Hematopoietic multipotent progenitor cell treated with erythropoietin and hydrocortisone succinate and interleukin-3 and kit ligand, for 17 days (in vitro differentiated cells): ENCODE results near the gene KIF3C.
"Not testable (repeated sequence)": the region's sequence is repeated elsewhere in the genome, so short reads cannot be mapped to it uniquely, and the experiment has no call there.

ENCODE experiments used
- DNase-seq: peaks from one replicate; pipeline ENCODE4 v3.0.0-alpha.2; 2015; ENCODE audit warnings: low spot score

KIF3C gene

DNA sequence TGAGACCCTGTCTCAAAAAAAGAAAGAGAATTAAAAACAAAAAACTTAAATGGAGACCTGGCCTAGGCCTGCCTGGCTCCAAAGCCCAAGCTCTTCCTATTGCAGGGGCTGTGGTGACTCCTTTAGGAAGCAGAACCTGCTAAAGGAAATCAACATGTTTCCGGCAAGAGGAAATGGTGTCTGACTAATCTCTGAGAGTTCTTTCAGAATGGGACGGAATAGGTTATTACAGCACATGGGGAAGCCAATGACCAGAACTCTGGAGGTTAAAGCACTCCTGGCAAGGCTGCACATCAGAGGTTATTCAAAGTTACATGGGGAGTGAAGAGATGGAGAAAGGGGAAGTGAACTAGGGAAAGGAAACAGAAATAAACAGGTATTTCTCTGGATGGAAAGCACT is 21.4 kb downstream of the KIF3C start:
- DNase-seq, result no peak

DNA sequence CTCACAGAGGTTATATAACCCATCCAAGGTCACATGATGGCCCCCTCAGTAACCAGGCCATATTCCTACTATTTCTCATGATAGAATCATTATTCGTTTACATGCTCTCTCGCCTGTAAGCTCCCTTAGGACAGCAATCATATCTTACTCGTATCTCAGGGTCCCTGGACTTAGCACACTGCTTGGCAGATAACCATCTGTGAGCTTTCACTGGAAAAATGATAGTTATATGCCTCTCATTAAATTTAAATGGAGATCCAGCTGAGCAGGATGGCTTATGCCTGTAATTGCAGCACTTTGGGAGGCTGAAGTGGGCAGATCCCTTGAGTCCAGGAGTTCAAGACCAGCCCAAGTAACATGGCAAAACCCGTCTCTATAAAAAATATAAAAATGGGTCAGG is 21.9 kb downstream of the KIF3C start:
- DNase-seq, result no peak

DNA sequence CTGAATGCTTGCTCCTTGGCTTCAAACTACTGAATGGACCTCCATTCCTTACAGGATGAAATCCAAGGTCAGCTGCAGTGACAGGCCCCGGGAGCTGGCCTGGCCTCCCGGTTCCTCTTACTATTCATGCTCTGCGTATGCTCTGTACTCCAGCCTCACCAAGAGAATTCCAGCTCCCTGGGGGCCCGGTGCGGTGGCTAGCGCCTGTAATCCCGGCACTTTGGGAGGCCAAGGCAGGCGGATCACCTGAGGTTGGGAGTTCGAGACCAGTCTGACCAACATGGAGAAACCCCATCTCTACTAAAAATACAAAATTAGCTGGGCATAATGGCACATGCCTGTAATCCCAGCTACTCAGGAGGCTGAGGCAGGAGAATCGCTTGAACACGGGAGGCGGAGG is 23.7 kb downstream of the KIF3C start:
- DNase-seq, result not testable (repeated sequence)

DNA sequence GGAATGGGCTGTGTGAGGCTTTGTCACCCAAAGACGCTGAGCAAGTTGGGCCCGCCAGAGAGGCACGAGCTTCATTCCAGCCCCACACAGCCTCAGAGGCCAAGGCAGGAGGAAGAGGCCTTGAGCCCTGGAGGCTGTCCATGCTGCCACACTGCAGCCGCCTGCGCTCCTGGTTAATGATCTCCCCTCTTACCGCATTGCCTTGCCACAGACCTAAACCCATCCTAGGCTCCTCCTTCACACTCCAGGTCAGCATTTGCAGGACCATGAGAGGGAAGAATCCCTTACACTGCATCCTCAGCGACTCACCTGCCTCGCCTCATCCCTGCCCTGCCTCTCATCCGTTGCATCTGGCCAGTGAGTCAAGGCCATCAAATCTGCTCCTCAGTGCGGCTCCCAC is 24.6 kb downstream of the KIF3C start:
- DNase-seq, result no peak

DNA sequence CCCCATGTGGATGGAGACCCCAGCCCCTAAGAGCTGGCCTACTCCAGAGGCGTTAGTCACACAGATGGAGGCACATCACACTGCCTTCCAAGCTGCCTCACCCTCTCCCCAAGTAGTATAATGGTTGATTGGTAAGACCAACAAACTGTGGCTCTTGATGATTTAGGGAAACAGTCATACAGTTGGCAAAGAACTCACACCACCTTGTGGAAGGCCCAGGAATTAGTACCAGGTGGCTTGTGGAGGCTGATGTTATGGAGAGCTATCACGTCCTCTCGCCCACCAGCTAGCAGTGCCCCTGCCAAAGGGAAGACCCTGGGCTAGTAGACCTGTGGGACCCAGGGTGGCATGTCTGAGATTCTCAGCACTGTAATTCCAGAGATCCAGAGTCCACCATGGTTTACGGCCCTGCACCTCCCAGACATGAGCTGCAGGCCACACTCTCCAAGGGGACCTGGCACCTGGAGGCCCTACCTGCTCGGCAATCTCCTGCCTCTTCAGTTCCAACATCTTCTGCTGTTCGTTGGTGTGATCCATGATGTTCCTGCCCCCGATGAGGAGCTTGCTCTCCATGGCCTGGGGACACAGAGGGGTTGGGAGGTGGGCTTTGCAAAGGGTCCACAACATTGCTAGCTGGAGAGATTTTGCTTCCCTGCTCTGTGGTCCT is 26.3 kb downstream of the KIF3C start:
- no peak for DNase-seq

DNA sequence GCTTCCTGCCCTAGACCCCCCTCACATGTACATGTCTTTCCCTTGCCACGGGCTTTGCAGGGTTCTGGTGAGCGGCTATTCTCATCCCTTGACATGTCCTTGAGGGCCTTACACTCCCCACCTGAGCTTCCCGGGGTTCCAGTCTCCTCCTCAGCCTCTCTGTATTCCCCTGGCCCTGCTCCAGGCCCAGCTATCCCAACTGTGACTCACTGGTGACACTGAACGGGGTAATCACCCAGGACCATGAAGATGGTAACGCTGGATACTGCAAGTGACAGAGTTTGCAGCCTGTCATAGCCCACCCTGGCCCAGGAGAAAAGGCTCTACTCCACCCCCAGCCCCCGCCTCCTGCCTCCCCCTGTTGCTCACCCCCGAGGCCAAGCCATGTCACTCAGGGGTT is 27.3 kb downstream of the KIF3C start:
- DNase-seq, result no peak

DNA sequence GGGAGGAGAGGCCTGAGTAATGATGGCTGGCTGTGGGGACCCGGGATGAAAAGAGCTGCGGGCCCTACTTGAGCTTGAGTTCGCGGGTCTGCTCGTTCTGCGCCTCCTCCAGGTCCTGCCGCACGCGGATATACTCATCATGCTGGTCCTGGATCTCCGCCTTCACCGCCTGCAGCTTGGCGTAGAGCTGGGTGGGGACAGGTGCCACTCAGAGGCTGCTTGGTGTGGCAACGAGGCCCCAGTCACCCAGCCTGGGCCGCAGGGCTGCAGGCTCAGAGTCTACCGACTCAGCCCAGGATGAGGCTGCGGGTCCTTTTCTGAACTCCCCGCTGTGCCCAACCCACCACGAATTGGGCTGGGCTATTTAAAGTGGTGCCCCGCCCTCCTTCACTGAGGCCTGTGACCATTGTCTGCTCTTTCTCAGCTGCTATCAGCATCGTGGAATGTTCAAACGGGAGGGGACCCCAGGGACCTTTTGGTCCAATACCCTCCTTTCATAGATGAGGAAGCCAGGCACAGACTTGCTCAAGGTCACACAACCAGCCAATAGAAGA is 28.0 kb downstream of the KIF3C start:
- DNase-seq, result no peak

DNA sequence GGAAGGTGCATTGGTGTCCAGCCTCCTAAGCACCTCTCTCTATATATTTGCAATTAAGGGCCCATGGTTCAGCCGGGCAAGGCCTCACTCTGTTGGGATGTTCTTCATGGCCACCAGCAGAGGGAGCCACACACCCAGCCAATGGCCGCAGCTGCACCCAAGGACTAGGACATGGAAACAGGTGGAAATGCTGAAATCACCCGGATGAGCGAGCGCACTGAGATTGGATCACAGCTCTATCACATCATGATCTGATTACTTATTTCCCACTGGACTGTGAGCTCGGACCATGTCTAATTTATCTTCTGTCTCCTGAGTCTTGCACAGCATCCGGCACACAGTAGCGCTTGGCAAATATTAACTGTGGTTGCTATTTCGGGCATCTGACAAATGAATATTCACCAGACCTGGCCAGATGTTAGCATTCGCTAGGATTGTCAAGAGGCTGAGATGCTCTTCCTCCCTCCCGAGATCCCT is 31.2 kb downstream of the KIF3C start:
- DNase-seq, result peak; percentile 80

DNA sequence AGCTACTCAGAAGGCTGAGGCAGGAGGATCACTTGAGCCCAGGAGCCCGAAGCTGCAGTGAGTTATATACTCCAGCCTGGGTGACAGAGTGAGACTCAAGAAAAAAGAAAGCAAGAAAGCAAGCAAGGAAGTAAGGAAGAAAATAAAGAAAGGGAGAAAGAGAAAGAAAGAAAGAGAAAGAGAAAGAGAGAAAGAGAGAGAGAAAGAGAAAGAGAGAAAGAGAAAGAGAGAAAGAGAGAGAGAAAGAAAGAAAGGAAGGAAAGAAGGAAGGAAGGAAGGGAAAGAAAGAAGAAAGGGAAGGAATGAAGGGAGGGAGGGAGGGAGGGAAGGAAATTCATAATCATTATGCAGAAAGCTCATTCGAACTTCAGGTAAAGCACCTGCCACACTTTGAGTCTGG is 33.9 kb downstream of the KIF3C start:
- DNase-seq, result no peak

DNA sequence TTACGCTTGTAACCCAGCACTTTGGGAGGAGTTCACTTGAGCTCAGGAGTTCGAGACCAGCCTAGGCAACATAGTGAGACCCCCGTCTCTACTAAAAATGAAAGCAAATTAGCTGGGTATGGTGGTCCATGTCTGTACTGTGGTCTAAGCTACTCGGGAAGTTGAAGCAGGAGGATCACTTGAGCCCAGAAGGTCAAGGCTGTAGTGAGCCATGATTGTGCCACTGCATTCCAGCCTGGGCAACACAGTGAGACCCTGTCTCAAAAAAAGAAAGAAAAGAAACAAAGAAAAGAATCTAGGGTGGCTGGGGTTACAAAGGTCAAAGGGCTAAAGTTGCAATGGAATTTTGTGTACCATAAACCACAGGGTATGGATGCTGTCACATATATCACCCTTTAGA is 41.3 kb downstream of the KIF3C start:
- DNase-seq, result no peak

DNA sequence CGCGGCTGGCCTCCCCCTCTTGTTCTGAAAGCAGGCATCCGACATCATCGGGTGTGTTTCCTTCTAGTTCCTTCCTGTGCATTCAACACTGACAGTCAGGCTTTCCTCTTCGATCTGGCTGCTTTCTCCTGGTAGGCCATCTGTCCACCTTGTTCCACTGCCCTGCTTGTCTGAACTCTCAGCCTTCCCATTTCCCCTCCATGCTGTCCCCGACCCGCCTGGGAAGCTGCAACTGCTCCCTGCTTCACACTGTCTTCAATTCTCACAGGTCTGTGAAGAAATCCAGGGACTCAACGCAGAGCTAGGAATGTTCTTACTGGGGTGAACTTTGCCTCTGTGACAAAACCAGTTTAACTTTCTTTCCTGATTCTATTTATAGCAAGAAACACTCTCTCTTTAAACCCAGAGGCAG is 43.0 kb downstream of the KIF3C start:
- no peak for DNase-seq

DNA sequence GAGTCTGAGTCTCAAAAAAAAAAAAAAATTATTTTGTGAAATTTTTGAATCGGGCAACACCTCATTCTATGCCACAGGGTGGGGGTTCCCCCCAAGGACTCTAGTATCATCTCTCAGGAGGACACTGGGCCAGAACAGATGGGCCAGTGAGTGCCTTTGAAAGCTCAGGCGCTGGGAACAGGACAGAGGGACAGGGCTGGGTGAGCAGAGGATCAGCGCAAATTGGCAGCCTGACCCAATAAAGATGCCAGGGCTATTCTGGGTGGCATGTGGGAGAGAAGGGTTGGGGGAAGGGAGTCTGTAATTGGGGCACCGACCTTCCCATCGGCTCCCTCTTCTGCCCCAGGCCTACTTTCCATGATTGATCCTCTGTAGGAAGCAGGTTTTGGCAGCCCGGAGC is 44.0 kb downstream of the KIF3C start:
- no peak for DNase-seq

DNA sequence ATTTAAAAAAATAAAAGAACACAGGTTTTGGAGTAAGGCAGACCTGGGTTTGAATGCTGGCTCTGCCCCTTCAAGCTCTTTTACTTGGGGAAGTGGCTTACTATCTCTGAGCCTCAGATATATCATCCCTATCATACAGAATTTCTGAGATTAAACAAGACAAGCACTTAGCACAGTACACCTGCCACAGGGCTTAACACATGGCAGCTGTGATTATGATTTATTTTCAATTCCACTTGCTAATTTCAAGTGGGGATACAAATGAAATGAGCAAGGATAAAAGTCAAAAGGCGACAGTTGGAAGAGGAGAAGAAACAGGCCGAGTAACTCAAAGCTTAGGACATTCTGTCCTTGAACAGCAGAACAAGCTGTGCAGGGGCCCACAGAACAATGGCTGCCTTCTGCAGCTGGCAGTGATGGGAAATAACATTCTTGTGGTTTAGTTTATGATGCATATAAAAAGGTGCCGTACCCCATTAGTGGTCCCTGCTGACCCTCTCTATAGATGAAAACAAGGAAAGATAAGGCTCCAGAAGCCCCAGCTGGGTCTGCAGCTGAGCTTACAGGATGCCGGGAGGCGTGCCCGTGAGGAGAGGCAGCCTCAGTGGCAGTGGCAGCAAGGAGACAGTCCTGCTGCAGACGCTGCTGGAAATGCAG is 45.3 kb downstream of the KIF3C start:
- no peak for DNase-seq

DNA sequence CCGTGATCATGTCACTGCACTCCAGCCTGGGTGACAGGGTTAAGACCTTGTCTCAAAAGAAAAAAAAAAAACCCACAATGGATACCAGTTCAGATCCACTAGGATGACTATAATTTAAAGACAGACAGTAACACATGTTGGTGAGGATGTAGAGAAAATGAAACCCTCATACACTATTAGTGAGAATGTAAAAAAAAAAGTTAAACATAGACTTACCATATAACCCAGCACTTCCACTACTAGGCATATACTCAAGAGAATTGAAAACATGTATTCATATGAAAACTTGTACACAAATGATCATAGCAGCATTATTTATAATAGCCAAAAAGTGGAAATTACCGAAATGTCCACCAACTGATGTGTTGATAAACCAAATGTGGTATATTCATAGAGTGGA is 48.7 kb downstream of the KIF3C start:
- no peak for DNase-seq

DNA sequence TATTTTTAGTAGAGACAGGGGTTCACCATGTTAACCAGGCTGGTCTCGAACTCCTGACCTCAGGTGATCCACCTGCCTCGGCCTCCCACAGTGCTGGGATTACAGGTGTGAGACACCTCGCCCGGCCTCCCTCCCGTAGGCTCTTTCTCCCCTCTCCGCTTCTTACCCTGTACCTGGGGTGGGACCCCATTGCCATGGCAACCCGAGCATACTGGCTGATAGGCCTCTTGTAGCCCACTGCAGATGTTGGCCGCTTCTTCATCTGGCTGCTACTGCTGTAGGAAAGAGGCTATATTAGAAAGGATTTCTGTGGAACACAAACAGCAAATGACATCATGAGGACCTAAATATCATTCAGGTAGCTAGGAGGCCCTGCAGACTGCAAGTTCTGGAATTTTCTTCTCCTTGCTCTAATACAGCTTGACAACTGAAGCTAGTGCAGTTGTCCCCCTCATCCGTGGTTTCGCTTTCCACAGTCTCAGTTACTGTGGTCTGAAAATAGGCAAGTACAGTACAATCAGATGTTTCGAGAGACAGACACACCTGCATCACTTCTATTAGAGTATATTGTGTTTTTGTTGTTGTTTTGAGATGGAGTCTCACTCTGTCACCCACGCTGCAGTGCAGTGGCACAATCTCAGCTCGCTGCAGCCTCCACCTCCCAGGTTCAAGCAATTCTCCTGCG is 52.4 kb downstream of the KIF3C start:
- no peak for DNase-seq

DNA sequence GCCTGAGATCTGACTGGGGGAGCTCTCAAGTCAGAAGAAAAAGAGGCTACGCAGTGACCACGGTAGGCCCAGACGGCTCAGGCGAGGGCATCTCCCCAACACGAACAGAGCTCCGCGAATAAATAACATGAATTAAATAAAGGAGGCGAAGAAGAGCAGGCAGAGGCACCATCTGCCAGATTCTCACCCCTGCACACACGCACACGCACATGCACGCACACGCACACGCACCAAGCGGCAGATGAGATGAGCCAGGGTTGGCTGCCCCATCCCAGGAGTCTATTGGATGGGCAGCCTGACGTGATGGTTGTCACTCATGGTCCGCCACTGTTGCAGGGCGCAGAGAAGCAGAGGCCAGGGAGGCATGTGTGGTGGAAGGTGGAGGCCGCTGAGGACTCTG is 53.6 kb downstream of the KIF3C start:
- no peak for DNase-seq

DNA sequence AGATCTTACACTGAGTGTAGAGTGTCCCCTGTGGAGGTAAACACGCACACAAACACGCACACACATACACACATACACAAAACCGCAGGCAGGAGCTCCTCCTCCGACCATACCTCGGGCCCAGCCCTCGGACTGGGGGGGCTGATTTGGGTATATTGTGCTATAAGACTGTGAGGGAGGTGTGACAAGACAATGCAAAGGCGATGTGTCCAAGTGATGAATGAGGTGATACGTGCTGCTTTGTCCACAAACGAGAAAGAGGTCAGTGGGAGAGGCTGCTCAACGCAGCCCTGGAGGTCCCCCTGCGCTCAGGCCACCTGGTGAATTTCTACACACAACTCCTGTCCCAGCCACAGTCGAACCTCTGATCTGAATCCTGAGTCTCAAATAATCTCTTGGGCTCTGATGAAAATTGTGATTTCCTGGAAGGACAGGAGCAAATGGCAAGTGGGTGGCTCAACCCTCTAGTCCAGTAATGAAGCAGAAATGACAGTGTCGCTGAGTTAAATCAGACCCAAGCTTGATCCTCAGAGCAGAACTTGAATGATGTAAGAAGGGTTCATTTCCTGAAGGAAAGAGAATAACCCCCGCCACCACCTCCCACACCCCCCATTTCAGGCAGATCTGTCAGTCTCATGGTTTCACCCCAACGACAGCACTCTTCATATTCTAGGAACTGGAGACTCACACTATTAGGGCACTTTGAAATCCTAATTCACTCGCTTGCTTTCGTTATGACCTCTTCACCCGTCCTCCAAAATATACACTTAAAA is 55.1 kb downstream of the KIF3C start:
- DNase-seq, result no peak

DNA sequence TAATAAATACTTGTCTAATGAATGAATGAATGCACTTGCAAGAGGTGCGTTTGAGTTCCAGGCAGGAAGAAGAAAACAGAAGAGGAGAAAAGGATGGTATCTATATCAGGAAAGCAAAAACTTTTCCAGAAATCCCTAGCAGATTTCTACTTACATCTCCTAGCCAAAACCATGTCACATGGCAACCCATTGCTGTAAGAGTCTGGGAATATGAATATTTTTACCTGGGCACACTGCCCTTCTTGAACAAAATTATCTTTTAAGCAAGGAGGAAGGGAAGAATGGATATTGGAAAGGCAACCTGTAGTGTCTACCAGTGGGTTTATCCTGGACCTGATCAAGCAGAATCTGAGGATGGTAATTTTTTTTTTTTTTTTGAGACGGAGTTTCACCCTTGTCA is 59.8 kb downstream of the KIF3C start:
- DNase-seq, result no peak

DNA sequence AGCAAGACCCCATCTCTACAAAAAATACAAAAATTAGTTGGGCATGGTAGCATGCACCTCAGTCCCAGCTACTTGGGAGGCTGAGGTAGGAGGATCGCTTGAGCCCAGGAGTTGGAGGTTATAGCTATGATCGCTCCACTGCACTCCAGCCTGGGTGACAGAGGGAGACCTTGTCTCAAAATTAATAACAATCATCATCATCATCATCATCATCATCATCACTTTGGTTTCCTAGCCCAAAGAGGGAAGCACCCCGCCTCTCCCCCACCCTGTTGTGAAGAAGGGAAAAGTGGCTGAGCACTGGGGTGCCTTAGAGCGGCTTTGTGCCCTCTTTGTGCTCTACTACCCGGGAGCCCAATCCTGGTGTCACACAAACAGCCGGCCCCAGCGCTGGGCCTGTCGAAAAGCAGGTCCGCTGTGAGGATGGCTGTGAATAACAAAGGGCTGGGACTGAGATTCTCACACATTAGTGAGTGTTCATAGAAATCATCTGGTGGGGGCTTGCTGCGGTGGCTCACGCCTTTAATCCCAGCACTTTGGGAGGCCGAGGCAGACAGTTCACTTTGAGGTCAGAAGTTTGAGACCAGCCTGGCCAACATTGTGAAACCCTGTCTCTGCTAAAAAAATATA is 61.4 kb downstream of the KIF3C start:
- DNase-seq, result no peak

DNA sequence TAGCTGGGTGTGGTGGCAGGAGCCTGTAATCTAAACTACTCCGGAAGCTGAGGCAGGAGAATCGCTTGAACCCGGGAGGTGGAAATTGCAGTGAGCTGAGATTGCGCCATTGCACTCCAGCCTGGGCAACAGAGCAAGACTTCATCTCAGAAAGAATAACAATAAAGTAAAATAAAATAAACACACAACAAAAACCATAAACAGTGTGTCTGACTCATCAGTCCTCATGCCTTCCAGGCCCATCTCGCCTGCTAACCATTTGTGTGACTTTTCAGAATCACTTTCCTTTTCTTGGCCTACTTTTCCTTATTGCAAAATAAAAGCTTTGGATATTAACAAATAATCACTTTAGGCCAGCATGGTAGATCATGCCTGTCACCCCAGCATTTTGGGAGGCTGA is 62.0 kb downstream of the KIF3C start:
- DNase-seq, result no peak

DNA sequence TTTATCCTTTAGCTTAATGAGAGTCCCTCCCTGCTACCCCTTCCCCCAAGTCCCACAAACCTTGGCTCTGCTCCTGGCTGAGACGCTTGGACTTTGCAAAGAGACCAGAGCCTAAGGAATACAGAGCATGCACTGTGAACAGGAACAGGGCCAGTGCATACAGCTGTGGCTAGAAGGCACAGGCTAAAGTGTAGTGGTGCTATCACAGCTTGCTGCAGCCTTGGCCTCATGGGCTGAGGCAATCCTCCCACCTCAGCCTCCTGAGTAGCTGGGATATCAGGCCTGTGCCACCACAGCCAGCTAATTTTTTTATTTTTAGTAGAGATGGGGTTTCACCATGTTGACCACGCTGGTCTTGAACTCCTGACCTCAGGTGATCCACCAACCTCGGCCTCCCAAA is 64.5 kb downstream of the KIF3C start:
- DNase-seq, result no peak

DNA sequence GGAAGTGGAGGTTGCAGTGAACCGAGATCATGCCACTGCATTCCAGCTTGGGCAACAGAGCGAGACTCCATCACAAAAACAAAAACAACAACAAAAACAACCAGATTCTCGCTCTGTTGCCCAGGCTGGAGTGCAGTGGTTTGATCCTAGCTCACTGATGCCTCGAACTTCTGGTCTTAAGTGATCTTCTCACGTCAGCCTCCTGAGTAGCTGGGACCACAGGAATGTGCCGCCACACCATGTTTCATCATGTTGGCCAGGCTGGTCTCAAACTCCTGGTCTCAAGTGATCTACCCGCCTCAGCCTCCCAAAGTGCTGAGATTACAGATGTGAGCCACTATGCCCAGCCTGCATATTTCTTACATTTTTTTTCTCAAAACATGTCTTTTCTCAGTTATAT is 64.9 kb downstream of the KIF3C start:
- DNase-seq, result not testable (repeated sequence)
